Retinal pigment epithelial cell (primary cell): ENCODE results near the gene M1AP.

Source experiments
- DNase-seq: peaks from one replicate; pipeline ENCODE4 v3.0.0-alpha.2; 2010; ENCODE audit warnings: low read depth
- H3K4me3 ChIP-seq: 2 replicates; pipeline ENCODE4 v1.5.1; 2011; ENCODE audit warnings: mild to moderate bottlenecking, low read length, control low read depth, moderate library complexity
- CTCF ChIP-seq: conservative IDR thresholded peaks from 2 replicates; pipeline ENCODE4 v1.5.1; 2011; ENCODE audit warnings: low read depth, low read length, control low read depth, inconsistent platforms

Gene M1AP

DNA sequence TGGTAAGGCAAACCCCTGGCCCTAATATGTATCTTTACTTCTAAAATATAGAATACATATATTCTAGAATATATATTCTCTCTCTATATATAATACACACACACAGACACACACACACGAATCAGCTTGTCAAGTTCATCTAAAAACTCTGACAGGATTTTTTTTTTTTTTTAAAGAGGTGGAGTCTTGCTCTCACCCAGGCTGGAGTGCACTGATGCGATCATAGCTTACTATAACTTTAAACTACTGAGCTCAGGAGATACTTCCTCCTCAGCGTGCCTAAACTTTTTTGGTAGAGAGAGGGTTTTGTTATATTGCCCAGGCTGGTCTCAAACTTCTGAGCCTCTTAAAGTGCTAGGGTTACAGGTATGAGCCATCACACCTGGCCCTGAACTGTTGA lies 48.5 kb downstream of the M1AP start:
- no peak for TF ChIP-seq CTCF
- no peak overlapping the region for H3K4me3 ChIP-seq
- no peak for DNase-seq

DNA sequence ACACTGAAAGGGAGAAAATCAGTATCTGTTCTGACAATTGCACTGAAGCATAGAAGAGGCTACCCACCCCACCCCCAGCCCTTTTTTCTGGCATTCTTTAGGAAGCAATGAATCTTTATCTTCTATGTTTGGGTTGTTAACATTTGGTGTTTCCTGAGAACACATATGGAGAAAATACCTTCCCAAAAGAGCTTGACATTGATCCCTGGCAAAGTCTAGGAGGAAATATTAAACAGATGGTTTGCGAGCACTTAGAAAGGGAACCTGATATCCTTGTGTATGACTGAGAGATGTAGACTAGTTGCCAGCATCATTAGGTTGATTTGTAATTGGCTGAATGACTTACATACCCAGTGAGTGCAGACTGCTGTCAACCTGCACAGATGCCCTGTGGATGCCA lies 50.7 kb downstream of the M1AP start:
- TF ChIP-seq CTCF, result no peak
- H3K4me3 ChIP-seq, result no peak overlapping the region
- DNase-seq, result no peak

GRCh38 chr2:74596584-74596983 lies 51.5 kb downstream of the M1AP start:
- TF ChIP-seq CTCF, result no peak
- H3K4me3 ChIP-seq, result no peak overlapping the region
- no peak for DNase-seq

GRCh38 chr2:74593826-74594772 lies 54.0 kb downstream of the M1AP start:
- no peak overlapping the region for H3K4me3 ChIP-seq

GRCh38 chr2:74588664-74589063 lies 59.5 kb downstream of the M1AP start:
- TF ChIP-seq CTCF, result no peak
- no peak for DNase-seq
- H3K4me3 ChIP-seq, result no peak overlapping the region

More at GRCh38 chr2:74593826-74594772, 54.0 kb downstream of the M1AP start:
- DNase-seq, result no peak
- no peak for TF ChIP-seq CTCF

DNA sequence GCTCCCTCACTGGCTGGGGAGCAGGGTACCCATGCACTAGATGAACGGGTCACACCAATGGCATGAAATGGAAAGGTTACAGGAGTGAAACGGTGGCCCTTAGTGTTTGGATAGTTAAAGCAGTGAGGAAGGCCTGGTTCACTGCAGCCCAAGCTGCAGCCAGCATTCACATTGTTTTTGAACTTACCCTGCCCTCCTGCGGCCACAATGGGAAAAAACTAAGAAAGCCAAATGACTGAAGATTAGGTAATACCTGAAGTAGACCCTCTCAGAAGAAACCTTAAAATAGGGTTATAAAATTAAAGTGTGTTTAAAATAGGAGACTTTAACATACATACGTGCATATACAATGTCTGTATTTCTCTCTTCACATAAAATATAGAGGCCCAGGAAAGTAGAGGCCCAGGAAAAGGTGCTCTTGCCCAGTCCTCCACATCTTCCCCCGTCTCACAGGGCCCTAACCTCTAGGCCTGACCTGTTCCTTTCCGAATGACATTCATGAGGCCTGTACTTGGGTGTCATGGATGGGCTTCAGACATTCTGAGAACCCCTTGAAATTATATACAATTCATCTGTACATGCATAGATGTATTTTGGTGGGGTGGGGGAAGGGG lies 60.4 kb downstream of the M1AP start:
- no peak for DNase-seq
- TF ChIP-seq CTCF, result peak; percentile 73
- no peak overlapping the region for H3K4me3 ChIP-seq
